Caco-2 (cell line): ENCODE measurements around the gene STUB1. TPM values are rescaled to one million over a fixed set of nuclear protein-coding genes. Genes with fewer than 3 reads are reported as not detected.

Experiments used
- BruUV-seq: library from RNA; stranded (reverse); fragments of 400-500 nt; replicated peaks from 2 replicates; lab custom pipeline; 2021; lab: Mats Ljungman, UMichigan
- CTCF ChIA-PET: fragments of 300-600 bp; sonication (Branson Sonifier 250); formaldehyde crosslinking; loops from one replicate; lab custom pipeline; 2022; ENCODE audit warnings: antibody characterized with exemption; lab: Charles Lee
- POLR2A ChIA-PET: fragments of 300-600 bp; sonication (Branson Sonifier 250); formaldehyde crosslinking; loops from one replicate; lab custom pipeline; 2022; ENCODE audit warnings: antibody characterized with exemption; lab: Charles Lee
- DNase-seq, 2 experiments: peaks; one replicate each; pipeline versions ENCODE4 v3.0.0 to v3.0.0-alpha.2; 2020 to 2022
- H3K27me3 ChIP-seq: replicated peaks from 2 replicates; pipeline ENCODE4 v1.6.0; 2011; ENCODE audit warnings: low read length; ENCODE audit not compliant: control insufficient read depth, insufficient read depth
- H3K36me3 ChIP-seq: 2 replicates; pipeline ENCODE4 v1.5.1; 2011; ENCODE audit warnings: low read length; ENCODE audit not compliant: control insufficient read depth, insufficient read depth
- H3K4me1 ChIP-seq: fragments of 250-450 bp; sonication (Bioruptor Pico); 2 replicates; pipeline ENCODE4 v1.5.1; 2020; ENCODE audit warnings: mild to moderate bottlenecking
- H3K4me3 ChIP-seq: 2 replicates; pipeline ENCODE4 v1.5.1; 2011; ENCODE audit warnings: low read depth, mild to moderate bottlenecking, control low read depth, low read length
- H3K9me3 ChIP-seq: fragments of 250-450 bp; sonication (Bioruptor Pico); 2 replicates; pipeline ENCODE4 v1.5.1; 2020; ENCODE audit warnings: mild to moderate bottlenecking, moderate library complexity
- H3K27ac Mint-ChIP-seq: one replicate; pipeline ENCODE4 v1.8.0; 2022; ENCODE audit warnings: mixed read lengths; ENCODE audit not compliant: unreplicated experiment
- H3K27me3 Mint-ChIP-seq: one replicate; pipeline ENCODE4 v1.8.0; 2022; ENCODE audit warnings: mixed read lengths; ENCODE audit not compliant: insufficient read depth, unreplicated experiment
- H3K36me3 Mint-ChIP-seq: one replicate; pipeline ENCODE4 v1.8.0; 2022; ENCODE audit warnings: mild to moderate bottlenecking, mixed read lengths; ENCODE audit not compliant: insufficient read depth, unreplicated experiment
- H3K4me1 Mint-ChIP-seq: one replicate; pipeline ENCODE4 v1.8.0; 2022; ENCODE audit warnings: low read depth, mixed read lengths; ENCODE audit not compliant: unreplicated experiment
- H3K4me3 Mint-ChIP-seq: one replicate; pipeline ENCODE4 v1.8.0; 2022; ENCODE audit warnings: mild to moderate bottlenecking, moderate library complexity, mixed read lengths; ENCODE audit not compliant: unreplicated experiment
- H3K9me3 Mint-ChIP-seq: one replicate; pipeline ENCODE4 v1.8.0; 2022; ENCODE audit warnings: mixed read lengths; ENCODE audit not compliant: unreplicated experiment
- CTCF ChIP-seq, 2 experiments: fragments of 200-600 bp in 1 of 2; IDR thresholded peaks; 1 replicate in 1 of 2; 2 replicates in 1 of 2; pipeline versions ENCODE4 v1.5.1 to v1.8.0; 2011 to 2022; ENCODE audit warnings: antibody characterized with exemption in 1 of 2, control low read depth in 1 of 2, inconsistent platforms in 1 of 2, low read depth in 1 of 2, low read length in 1 of 2, mild to moderate bottlenecking in 1 of 2, moderate library complexity in 1 of 2; ENCODE audit not compliant: insufficient read depth in 1 of 2, severe bottlenecking in 1 of 2, unreplicated experiment in 1 of 2
- intact Hi-C: fragments of 100-400 bp; cut with micrococcal nuclease; formaldehyde crosslinking; loops from one replicate; pipeline ENCODE4 v1.10.0; 2022; ENCODE audit not compliant: unreplicated experiment
- total RNA-seq: library from RNA; stranded (reverse); gene quantifications from 2 replicates; pipeline ENCODE4 v1.2.3, GENCODE V29; 2022

The STUB1 gene
- total RNA-seq, 1 experiment from 2014 or later, result 77.8 TPM

DNA sequence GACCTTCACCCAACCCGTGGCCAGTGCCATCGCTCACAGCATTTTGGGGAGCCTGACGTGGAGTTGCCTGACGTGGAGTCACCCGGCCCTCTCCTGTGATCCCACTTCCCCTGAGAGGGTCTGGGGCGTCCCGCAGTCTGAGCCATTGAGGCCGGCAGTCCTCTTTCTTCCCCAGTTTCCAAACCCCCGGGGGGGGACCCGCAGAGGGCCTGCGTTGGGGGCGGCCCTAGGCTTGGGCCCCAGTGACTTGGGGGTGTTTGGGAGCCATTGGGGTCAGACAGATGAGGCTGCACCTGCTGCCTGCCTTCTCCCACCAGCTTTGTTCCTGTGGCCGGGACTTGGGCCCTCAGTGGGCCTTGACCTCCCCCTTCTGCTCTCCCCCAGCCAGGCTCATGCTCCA is 10.5 kb upstream of the STUB1 start:
- Histone ChIP-seq H3K9me3 (no peaks in the 10 kb centered on the region), H3K4me3 (no peak overlapping the region), H3K4me1 (no peaks in the 10 kb centered on the region; the same call in 1 of the 2 replicates), H3K36me3 (peaks cover 5% of the 10 kb centered on the region), H3K27me3 (no peaks in the 10 kb centered on the region)
- no peaks in the 10 kb centered on the region for H3K4me1 Mint-ChIP-seq
- no peak overlapping the region for H3K27ac Mint-ChIP-seq
- ChIA-PET CTCF (no interaction called here), POLR2A (no interaction called here)
- H3K9me3 Mint-ChIP-seq, result no peaks in the 10 kb centered on the region
- intact Hi-C loops, result no loop called here
- no peak for DNase-seq
- H3K4me3 Mint-ChIP-seq, result no peak overlapping the region
- no peaks in the 10 kb centered on the region for H3K27me3 Mint-ChIP-seq
- no peak for TF ChIP-seq CTCF (IDR thresholded peaks at IDR 0.05; ENCODE audit: insufficient read depth in 1 of 2, low read depth in 1 of 2, low read length in 1 of 2, severe bottlenecking in 1 of 2, unreplicated experiment in 1 of 2)
- BruUV-seq, result no TSS peak
- peaks cover 9% of the 10 kb centered on the region for H3K36me3 Mint-ChIP-seq

GRCh38 chr16:670485-671352 is 9.5 kb upstream of the STUB1 start:
- Histone ChIP-seq H3K4me1 (no peaks in the 10 kb centered on the region; the same call in 1 of the 2 replicates), H3K27me3 (no peaks in the 10 kb centered on the region), H3K36me3 (peaks cover 5% of the 10 kb centered on the region), H3K4me3 (no peak overlapping the region), H3K9me3 (no peaks in the 10 kb centered on the region)
- no peak for DNase-seq
- Mint-ChIP-seq H3K36me3 (peaks cover 17% of the 10 kb centered on the region), H3K9me3 (no peaks in the 10 kb centered on the region), H3K4me3 (peak overlapping the region; percentile 40), H3K27me3 (no peaks in the 10 kb centered on the region), H3K27ac (no peak overlapping the region), H3K4me1 (no peaks in the 10 kb centered on the region)
- POLR2A ChIA-PET, result no interaction called here
- no peak for TF ChIP-seq CTCF (IDR thresholded peaks at IDR 0.05; ENCODE audit: insufficient read depth in 1 of 2, low read depth in 1 of 2, low read length in 1 of 2, severe bottlenecking in 1 of 2, unreplicated experiment in 1 of 2)
- intact Hi-C loops, result no loop called here
- BruUV-seq, result TSS peak; percentile 4
- CTCF ChIA-PET, result interaction anchor here (0.6 kb wide), 1 partner anchor 10 kb away, joined by 5 read pairs; the partner anchor contains the start of gene STUB1

DNA sequence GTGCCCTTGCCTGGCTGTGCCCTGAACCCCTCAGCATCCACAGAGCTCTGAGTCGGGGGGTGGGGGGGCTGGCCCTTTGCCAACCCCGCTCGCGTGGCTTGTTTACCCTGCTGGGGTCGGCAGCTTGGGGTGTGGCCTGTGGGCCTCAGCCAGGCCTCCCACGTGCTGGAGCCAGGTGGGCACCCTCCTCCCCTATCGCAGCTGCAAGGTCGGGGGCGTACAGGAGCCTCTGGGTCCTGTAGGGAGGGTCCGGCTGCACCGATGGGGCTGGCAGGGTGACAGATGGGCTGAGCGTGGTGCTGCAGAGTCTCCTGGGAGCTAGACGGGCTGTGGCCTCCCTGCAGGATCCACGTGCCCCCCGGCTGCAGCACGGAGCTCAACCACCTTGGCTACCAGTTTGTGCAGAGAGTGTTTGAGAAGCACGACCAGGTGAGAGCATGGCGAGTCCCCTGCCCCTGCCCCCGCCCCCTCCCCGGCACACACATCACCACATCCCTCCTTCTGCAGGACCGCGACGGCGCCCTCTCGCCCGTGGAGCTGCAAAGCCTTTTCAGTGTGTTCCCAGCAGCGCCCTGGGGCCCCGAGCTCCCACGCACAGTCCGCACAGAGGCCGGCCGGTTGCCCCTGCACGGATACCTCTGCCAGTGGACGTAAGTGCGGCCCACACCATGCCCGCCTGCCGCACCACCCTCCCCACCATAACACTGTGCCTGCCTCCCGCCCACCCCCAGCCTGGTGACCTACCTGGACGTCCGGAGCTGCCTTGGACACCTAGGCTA is 8.7 kb upstream of the STUB1 start:
- ChIA-PET CTCF (interaction anchor here (0.6 kb wide), 1 partner anchor 9 kb away, joined by 5 read pairs; the partner anchor contains the start of gene STUB1), POLR2A (no interaction called here)
- H3K4me3 Mint-ChIP-seq, result peak overlapping the region; percentile 40
- Histone ChIP-seq H3K27me3 (no peaks in the 10 kb centered on the region), H3K9me3 (no peaks in the 10 kb centered on the region), H3K36me3 (peaks cover 5% of the 10 kb centered on the region), H3K4me3 (no peak overlapping the region), H3K4me1 (no peaks in the 10 kb centered on the region; the same call in 1 of the 2 replicates)
- H3K9me3 Mint-ChIP-seq, result no peaks in the 10 kb centered on the region
- no peaks in the 10 kb centered on the region for H3K27me3 Mint-ChIP-seq
- H3K27ac Mint-ChIP-seq, result no peak overlapping the region
- no peak for TF ChIP-seq CTCF (IDR thresholded peaks at IDR 0.05; ENCODE audit: insufficient read depth in 1 of 2, low read depth in 1 of 2, low read length in 1 of 2, severe bottlenecking in 1 of 2, unreplicated experiment in 1 of 2)
- DNase-seq, result no peak
- H3K36me3 Mint-ChIP-seq, result peaks cover 17% of the 10 kb centered on the region
- no peaks in the 10 kb centered on the region for H3K4me1 Mint-ChIP-seq
- intact Hi-C loops, result no loop called here
- no TSS peak for BruUV-seq
